VCaP (cell line): ENCODE measurements around the gene TRPV2.

Source experiments
- H3K27ac ChIP-seq: fragments of 450-650 bp; 2 replicates; pipeline ENCODE4 v1.5.1; 2017
- CTCF ChIP-seq: fragments of 450-650 bp; conservative IDR thresholded peaks from 2 replicates; pipeline ENCODE4 v1.5.1; 2017; ENCODE audit warnings: mild to moderate bottlenecking, moderate library complexity

TRPV2 gene

GRCh38 chr17:16465052-16465312 is 49.6 kb downstream of the TRPV2 start:
- H3K27ac ChIP-seq, result no peak overlapping the region
- TF ChIP-seq CTCF, result no peak

GRCh38 chr17:16465861-16466338 is 50.5 kb downstream of the TRPV2 start:
- no peak overlapping the region for H3K27ac ChIP-seq
- no peak for TF ChIP-seq CTCF

GRCh38 chr17:16466407-16466806 is 51.0 kb downstream of the TRPV2 start:
- no peak for TF ChIP-seq CTCF
- H3K27ac ChIP-seq, result no peak overlapping the region

- TF ChIP-seq CTCF, result no peak
- peak overlapping the region; percentile 41; the same call in 1 of the 2 replicates for H3K27ac ChIP-seq
These were observed 51.7 kb downstream of the TRPV2 start for GRCh38 chr17:16467044-16467443.

- TF ChIP-seq CTCF, result no peak
- peak overlapping the region; percentile 41 for H3K27ac ChIP-seq
These were observed 52.5 kb downstream of the TRPV2 start for GRCh38 chr17:16467886-16468285.

GRCh38 chr17:16468428-16468992 is 53.1 kb downstream of the TRPV2 start:
- TF ChIP-seq CTCF, result no peak
- H3K27ac ChIP-seq, result peak overlapping the region; percentile 41

GRCh38 chr17:16470265-16470664 is 54.9 kb downstream of the TRPV2 start:
- no peak for TF ChIP-seq CTCF
- no peak overlapping the region; the same call in 1 of the 2 replicates for H3K27ac ChIP-seq
